Central memory CD4-positive, alpha-beta T cell (primary cell): ENCODE results near the gene KCND2.

ENCODE experiments used
- DNase-seq: peaks from one replicate; pipeline ENCODE4 v3.0.0; 2022

Gene KCND2

DNA sequence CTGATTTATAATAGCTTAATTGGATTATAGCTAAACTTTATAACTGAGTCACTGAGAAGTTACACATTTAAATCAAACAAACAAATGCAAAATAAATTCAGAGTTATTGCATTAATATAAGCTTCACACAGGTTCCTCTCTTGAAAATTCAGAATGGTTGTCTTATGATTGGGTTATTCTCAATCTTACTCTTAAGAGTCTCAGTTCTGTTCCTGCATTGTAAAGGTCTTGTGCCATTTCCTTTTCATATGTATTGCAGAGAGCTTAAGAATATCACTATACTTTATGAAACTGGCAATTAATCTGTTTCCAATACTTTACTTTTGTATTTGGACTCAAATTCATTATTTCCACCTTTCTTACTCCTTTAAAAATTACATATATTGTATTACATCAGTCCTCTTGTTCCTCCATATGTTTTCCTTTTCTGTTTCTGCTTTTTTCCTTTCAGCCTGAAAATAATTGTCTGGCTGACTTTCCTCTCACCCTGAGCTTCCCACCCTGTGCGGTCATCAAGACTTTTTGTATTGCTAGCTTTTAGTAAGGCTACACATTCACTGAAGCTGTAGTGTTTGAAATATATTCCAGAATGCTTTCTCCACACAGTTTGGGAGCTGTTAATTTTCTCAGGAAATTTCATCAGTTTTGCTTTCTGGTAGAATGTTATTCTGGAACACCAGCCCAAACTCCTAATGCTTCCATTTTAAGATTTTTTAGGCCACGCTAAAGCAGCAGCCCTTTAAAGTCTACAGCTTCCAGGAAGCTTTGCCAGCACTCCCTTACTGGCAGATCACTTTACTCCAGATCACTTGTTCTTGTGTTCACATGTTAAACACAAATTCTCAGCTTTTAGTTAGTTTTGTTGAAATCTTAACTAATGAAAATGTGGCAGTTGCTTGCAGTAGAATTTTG, 139.4 kb downstream of the KCND2 start:
- DNase-seq, result no peak

DNA sequence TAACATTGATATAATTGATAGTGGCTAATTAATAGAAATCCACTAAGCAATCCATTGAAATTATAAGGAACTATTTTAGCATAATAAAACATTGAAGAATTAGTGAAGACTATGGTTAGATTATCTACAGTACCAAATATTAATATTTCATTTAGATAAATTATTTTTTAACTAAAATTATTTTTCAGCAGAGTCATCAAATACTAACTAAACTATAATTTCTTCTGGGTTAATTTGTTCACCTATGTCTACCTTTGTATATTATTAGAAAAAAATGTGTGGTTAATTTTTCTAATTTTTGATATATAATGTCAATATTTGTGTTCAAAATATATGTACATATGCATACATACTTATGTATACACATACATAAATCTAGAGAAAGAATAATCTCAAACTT, 140.2 kb downstream of the KCND2 start:
- DNase-seq, result no peak

DNA sequence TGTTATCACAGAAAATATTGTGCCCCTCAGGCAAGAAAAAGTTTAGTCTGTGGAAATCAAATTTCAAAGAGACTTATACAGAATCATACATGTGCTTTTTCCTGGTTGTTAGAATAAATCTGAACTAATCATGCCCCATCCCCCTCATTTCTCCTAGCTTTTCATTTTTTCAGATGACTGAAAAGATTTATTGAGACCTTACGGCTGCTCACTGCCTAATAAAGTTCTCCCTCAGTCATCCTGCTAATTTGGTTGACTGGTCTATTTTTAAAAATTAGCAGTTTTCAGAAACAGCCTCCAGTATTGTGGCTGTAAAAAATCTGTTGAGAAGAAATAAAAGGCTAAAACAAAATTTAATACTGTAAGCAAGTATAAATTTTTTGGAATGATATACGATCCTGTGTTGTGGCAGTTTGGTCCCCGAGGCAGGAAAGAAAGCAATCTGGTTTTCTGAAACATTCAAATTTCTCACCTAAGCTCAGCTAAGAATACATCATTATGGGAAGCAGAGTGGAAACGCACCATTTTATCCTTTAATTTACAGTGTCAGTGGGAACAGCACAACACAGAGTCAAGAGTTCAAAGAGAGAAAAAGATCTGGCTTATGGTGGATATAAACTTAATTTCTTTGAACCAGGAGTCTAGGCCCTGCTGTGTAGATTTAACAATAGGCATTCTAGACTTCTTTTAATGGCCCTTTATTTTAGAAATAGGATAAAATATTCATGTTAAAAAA, 144.4 kb downstream of the KCND2 start:
- DNase-seq, result no peak

DNA sequence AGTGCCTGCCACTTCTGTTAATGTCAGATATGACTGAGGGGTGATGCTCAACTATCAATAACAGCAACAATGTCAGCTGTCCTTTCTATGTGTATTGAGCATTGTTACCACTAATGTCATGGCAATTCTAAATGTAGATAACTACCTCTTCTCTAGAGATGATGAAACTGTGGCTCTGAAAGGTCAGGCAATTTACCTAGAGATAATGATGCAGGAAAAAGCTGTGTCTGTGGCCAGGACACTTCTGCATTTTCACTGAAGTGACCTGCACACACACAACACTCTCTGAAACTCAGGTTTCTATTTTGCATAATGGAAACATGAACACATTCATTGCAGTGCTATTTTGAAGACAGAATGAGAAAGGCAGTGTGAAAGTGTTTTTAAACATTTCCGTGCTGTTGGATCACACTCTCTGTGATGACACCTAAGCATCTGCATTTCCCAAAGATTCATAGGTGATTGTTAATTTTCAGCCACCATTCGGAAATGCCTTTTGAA, 148.2 kb downstream of the KCND2 start:
- DNase-seq, result no peak

DNA sequence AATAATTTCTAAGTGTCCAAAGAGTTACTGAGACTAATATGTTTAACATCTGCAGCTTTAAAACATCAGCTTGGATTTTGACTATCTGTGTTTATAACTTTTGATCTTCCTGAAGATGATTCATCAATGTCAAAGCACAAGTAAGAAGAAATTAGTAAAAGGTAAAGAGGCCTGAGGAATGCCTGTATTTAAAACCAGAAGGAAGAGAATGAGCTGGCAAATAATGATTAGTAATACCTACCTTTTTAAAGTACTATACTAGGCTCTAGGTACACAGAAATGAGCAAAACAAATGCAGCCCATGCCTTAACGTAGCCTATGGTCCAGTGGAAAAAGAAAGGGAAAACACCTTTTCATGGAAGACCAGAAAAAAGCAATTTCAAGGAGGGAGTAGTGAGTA, 158.0 kb downstream of the KCND2 start:
- no peak for DNase-seq

DNA sequence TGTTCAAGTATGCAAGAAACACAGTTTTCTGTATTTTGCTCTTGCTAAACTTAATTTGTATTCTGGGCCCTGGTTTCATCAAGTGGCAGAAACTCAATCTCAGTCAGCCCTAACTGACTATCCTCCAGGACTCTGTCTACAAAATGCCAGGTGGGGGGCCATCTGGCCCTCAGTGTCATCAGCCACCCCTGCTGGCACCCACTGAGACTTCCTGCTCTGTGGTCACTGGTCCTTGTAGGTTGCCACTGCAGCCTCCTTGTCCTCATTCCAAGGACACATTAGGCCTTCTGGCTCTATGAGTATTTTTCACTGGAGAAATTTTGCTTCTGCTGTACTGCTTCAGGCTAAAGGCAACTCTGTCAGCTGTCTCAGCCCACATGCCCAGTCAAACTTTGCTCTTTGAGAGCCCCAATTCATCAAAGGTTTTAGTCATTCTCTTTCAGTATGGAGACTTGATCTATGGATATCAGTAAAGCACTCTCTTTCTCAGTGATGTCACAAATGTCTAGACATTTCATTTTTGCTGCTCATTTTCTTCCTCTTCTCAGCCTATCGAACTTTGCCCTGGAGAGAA, 163.6 kb downstream of the KCND2 start:
- no peak for DNase-seq

DNA sequence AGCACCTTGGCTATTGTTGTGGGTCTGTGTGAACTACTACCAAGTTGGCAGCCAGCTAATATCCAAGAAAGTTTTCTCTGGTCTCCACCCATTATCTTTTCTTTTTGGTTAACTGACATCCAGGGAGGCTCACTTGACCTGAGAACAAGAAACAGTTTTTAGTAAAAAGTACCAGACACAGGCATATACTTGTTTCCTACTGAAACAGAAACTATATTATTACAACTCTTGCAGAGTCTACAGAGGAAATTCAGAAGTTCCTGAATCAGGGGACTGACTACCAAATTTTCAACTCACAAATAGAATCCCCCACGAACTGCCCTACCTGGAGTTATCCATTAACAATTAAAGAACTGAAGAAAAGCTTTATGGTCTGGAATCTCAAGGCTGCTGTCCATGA, 168.9 kb downstream of the KCND2 start:
- DNase-seq, result no peak

DNA sequence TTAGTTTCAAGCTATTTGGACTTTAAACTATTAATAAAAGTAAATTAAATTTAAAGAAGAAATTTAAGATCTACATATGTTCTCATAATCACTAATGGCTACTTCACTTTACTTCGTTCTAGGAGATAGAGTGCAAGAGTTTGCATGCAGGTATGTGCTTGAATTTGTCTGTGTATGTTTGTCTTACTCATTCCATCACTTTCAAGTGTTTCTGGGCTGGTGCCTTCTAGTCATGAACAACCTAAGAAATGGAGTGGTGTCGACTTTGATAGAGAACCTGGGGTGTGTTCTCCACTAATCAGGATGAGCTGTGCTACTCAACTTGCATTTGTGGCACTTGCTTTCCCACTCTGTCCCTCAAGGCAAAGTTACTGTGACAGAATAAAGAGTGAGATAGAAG, 169.9 kb downstream of the KCND2 start:
- DNase-seq, result no peak

DNA sequence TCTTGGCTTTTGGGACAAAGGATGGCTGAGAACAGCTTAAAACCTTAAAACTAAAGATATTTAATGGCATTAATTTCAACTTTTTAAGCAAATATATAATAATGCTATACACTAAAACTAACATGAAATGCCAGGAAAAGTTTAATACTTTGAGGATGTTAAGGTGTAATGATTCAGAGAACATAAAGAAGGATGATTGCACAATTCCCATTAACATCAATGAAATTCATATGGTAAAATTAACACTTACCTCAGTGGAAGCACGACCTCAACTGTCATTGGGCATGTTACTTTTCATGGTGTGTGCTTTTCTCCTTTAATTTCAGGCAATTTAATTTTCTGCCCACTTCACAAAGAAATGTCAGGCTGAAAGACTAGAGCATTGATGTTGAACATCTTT, 171.7 kb downstream of the KCND2 start:
- no peak for DNase-seq

DNA sequence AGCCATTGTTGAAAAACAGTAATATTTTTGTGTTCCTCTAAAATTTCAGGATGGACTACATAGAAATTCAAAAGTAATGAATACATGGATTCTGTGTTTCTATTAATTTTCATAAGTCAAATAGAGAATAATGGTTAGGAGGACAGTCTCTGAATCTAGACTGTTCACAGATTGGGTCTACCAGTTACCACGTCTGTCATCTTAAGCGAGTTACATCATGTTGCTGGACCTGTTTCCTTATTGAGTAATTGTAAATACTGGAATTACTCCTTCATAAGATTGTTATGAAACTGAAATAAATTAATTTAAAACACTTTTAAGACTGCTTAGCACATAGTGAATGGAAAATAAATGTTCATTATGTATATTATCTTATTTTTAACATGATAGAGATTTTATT, 172.3 kb downstream of the KCND2 start:
- DNase-seq, result no peak

DNA sequence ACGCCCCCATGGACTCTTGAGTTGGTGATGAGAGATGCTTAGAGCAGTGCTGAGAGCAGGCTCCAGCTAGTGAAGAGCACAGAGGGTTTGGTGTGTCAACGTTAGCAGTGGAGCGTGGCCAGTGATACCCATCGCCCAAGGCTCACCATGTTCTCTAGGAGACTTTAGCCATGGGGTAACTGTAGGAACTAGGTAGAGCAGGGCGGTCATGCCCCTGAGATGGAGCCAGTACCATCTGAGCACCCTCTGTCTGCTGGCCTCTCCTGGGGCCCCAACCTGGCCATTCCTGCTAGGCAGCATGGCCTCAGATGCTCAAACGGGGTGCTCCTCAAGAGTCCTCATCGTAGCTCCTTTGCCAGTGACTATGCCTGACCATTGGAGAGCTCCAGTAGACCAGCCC, 179.7 kb downstream of the KCND2 start:
- DNase-seq, result no peak

DNA sequence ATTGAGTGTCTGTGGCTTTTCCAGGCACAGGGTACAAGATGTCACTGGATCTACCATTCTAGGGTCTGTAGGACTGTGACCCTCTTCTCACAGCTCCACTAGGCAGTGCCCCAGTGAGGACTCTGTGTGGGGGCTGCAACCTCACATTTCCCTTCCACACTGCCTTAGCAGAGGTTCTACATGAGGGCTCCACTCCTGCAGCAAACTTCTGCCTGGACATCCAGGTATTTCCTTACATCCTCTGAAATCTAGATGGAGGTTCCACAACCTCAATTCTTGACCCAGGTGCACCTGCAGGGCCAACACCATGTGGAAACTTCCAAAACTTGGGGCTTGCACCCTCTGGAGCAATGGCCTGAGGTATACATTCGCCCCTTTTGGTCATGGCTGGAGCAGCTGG, 183.7 kb downstream of the KCND2 start:
- no peak for DNase-seq

DNA sequence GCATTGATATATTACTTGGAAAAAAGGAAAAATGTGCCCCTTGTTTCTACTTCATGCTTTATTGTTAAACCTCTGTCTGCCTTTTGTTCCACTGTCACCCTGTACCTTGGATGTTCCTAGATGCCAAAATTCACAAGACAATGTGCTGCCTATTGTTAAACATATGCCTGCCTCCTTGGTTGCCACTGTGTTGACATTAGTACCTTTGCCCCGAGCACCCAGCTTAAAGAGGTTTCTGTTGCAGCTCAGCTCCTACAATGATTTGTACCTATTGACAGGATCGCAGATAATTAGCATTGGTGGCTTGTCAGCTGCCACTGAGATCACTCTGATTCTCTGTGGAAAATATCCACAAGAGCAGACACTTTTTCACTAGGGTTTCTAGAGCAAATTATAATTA, 188.0 kb downstream of the KCND2 start:
- no peak for DNase-seq

DNA sequence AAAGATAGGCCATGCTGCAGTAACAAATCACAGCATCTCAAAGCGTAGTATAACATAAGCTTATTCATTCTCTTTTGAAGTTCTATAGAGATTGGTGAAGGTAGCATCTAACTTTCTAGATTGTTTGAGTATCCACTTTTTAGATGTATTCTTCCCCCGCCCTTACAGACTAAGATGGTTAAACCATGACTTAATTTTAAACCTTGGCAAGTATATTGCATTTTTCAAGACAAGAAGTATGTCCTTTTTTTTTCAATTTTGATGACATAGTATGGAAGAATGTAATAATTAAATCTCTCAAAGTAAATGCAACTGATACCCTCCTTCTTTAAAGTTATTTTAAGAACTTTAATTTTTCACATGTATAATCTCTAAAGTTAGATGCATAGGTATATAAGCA, 190.0 kb downstream of the KCND2 start:
- no peak for DNase-seq

DNA sequence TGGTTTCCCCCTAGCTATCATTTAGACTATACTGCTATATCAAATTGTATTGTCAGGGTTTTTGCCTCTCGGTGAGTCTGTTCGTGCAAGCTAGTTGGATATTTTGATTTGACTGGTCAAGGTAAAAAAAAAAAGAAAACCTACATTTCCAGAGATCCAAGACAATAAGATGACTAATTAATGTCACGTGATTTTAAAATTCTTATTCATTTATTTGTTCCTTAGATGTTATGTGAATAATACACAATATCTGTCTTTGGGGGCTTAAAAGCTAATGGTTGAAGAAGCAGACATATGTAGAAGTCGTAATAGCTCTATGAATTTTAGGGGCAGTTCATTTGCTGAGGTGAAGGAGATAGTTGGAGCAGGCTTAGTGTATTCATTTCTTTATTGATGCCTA, 191.1 kb downstream of the KCND2 start:
- DNase-seq, result no peak

DNA sequence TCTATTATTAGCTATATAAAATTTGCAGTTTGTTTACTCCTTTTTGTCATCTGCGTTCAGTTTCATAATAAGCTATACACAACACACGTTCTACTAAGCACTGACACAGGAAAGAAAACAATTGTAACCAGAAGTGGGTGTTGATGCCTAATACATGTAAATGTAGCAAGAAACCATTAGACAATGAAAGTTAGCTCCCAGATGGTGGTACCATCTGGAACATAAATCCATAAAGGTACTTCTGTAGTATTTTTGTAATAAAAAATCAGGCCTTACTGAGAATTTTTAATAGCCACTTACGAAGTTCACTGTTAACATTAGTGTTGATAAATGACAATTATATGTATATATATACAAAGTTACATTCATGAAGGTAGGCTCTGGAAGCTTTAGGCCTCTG, 194.7 kb downstream of the KCND2 start:
- DNase-seq, result no peak

DNA sequence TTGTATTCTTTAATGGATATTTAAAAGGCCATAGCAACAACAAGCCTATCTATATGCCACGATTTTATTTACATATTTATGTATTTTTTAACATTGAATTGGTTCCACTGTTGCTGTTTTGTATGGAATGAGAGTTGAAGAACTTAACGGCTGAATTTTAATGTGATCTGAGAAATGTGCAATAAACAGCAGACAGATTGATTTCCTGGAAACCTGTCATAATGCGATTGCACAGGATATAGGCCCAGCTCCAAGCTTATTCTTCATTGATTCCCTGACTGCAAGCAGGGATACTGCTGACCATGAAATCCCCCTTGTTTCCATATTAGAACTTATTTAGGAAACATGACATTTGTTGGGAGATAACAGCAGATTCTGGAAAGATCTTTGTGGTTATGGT, 195.6 kb downstream of the KCND2 start:
- DNase-seq, result no peak

DNA sequence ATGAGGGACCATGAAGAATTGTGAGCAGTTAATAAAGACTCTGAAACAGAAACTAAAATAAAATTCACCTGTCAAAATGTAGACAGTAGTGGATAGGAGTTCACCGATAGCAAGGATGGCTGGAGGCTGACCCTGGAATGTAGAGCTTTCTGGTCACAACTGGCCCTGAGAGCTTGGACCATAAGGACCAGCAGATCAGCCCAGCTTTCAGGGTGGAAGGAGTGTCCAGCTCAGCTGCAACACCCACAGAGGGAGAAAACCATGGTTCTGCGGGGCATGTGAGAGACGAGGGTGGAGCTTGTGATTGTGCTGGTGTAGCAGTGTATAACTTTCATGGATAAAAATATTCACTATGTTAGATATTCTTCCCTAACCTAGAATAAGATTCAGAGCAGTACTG, 199.9 kb downstream of the KCND2 start:
- DNase-seq, result no peak

DNA sequence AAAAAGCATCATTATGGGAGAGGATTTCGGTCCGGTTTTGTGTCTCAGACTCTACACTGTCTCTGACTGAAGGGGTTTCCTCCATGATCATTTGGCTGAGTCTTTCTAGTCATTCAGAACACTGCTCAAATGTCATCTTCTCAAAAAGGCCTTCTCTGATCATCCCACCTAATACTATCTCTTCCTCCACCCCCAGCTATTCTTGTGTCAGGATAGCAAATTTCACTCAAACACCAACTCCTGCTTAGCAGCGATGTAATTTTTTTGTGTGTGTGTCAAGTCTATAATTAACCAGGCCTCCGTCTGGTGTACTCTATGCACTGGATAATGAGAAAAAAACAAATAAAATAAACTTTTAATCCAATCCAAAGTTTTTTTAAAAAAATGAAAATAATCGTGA, 200.4 kb downstream of the KCND2 start:
- DNase-seq, result no peak

DNA sequence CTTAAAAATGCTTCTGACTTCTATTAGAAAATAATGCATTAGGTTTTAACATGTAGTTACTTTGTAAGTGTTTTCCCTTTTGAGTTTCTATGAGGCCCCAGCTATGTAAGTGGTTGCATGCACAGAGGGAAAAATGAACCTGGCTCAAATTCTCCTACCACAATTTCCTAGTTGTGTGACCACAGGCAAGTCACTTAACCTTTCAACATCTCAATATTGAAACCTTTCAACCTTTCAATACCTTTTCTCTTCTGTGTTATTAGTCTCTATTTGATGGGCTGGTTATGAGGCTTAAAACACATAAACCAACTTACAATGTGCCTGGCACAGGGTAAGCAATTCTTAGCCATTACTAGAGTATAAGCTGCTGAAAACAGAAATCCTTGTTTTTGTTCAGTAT, 203.0 kb downstream of the KCND2 start:
- no peak for DNase-seq

DNA sequence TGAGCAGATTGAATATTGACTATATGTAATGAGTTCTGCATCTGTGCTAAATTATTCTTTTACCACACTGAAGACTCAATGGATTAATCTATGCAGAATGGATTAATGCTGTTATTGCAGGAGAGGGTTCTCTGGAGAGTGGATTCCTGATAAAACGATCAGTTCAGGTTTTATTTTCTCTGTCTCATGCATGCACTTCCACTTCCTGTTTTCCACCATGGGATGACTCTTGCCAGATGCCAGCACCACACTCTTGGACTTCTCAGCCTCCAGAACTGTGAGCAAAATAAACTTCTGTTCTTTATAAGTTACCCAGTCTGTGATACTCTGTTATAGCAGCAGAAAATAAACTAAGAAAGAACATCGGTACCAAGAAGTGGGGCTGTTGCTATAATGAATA, 207.5 kb downstream of the KCND2 start:
- no peak for DNase-seq

DNA sequence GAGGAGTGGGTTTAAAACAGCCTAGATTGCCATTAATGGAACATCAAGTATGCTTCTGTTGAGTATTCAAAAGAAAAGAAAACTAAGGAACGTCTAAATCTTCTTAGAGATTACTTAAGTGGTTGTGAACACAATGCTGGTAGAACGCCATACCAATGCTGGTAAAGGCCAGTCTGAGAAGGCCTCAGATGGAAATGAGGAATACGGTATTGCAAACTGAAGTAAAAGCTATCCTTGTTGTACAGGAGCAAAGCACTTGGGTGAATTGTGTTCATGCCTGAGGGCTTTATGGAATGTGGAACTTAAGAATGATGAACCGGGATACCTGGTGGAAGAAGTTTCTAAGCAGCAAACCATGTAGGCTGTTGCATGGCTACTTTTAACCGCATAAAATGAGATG, 208.0 kb downstream of the KCND2 start:
- DNase-seq, result no peak

DNA sequence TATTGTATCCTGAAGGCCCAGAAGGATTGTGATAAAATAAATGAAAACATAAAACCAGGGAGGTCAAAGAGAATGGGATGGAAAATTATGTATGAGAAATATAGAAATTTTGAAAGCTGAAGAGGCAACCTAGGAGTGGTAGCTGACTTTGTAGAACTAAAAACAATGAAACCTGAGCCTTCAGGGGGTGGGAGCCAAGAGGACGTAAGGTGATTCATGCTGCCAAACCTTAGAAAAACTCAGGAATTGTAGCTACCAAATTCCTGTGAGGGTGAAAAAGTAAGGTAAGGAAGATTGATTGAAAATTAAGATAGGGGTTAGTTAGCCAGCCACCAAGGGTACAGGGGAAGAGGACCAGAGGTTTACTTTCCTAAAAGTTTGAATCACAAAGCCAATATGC, 213.2 kb downstream of the KCND2 start:
- DNase-seq, result no peak

DNA sequence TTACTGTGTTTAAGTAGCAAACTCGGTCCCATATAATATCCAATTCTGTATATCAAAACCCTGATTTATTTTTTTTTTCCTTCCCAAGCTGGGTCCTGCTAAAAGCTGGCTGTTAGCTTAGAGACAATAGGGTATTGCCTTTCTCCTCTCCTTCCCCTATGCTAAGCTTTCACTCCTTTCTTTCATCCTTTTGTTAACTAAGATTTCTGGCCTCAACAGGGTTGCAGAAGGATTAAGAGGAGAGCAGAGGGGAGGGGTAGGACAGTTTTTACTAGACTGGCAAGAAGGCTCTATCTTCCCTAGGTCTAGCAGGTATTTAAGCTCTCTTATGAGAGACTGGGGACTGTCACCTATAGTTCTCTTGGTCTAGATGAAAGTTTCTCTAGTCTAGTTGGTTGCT, 229.2 kb downstream of the KCND2 start:
- no peak for DNase-seq
